H1 (cell line): ENCODE measurements around the gene EIPR1. TPM values are rescaled to one million over a fixed set of nuclear protein-coding genes. Genes with fewer than 3 reads are reported as not detected.

Experiments used
- RAD21 ChIP-seq, 2 experiments: IDR thresholded peaks in 1 of 2; conservative IDR thresholded peaks in 1 of 2; 2 replicates each; pipeline ENCODE4 v1.6.1; 2011; ENCODE audit warnings: low read depth in 2 of 2, low read length in 2 of 2, improper control_type of control experiment in 1 of 2, inconsistent platforms in 1 of 2, mild to moderate bottlenecking in 1 of 2, moderate library complexity in 1 of 2
- TBP ChIP-seq: IDR thresholded peaks from 2 replicates; pipeline ENCODE4 v1.6.1; 2011; ENCODE audit warnings: low read depth, low read length, improper control_type of control experiment
- polyA plus RNA-seq, 7 experiments: library from polyadenylated mRNA; depleted of rRNA in 3 of 7; stranded (reverse) in 5 of 7; unstranded in 2 of 7; fragments of >200 nt in 5 of 7; fragments of 200-250 nt in 2 of 7; gene quantifications; 1 replicate in 5 of 7; 2 replicates in 1 of 7; 4 replicates in 1 of 7; pipeline versions ENCODE4 v1.2.1 to v1.2.3, GENCODE V29; 2011 to 2013; ENCODE audit warnings: missing spikeins in 2 of 7, mixed read lengths in 2 of 7
- total RNA-seq: library from RNA; stranded (reverse); fragmentation: NEBNext Ultra II Directional; extraction: Animal tissue kit (Norgen Biotek cat#: 25700); gene quantifications from 2 replicates; pipeline ENCODE4 v1.2.1, GENCODE V29; 2021

EIPR1 gene
- total and polyA plus RNA-seq, 2 of the 8 experiments (the other 6 are each of a cell fraction or from before 2014, with no cell fraction given) = 26.3 to 56.4 TPM

DNA sequence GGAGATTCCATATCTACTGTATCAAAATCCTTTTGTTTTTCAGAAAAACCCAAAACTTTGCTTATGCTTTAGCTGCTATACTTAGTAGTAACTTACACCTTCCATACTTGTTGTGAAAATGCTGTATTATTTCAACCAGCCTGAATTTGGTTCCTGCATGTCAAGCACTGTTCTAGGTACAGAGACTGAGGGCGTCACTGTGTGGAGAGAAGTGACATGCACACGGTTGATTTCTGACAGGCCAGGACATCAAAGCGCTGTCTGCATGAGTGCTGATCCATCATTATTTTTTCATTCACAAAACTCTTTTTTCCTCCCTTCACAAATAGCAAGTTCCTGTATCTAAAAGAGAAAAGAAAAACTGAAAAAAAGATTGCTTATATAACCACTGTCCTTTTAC lies 33.5 kb upstream of the EIPR1 start (continued):
- TF ChIP-seq RAD21 (IDR thresholded peaks at IDR 0.05 in 1 of 2, conservative IDR thresholded peaks at IDR 0.05 in 1 of 2; ENCODE audit: low read depth in 2 of 2, low read length in 2 of 2) = no peak
- no peak for TF ChIP-seq TBP
- TF ChIP-seq, all 59 proteins: peak for 0
